ENCODE data around the gene ARL6IP5.

DNA sequence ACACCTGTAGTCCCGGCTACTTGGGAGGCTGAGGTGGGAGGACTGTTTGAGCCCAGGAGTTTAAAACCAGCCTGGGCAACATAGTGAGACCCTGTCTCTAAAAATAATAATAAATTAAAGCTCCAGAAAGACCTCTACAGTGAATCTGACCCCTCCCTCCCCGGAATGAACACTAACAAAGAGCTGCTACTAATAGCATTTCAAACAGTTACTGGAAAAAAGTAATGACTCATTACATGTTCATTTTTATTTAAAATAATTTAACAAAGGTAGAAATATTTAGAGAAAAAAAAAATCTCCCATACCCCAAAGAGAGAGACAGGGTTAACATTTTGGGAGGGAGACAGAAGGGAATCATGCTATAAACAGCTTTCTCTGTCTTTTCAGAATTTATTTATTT, 2.4 kb upstream of the ARL6IP5 start:
- TF ChIP-seq, protein P1, sequence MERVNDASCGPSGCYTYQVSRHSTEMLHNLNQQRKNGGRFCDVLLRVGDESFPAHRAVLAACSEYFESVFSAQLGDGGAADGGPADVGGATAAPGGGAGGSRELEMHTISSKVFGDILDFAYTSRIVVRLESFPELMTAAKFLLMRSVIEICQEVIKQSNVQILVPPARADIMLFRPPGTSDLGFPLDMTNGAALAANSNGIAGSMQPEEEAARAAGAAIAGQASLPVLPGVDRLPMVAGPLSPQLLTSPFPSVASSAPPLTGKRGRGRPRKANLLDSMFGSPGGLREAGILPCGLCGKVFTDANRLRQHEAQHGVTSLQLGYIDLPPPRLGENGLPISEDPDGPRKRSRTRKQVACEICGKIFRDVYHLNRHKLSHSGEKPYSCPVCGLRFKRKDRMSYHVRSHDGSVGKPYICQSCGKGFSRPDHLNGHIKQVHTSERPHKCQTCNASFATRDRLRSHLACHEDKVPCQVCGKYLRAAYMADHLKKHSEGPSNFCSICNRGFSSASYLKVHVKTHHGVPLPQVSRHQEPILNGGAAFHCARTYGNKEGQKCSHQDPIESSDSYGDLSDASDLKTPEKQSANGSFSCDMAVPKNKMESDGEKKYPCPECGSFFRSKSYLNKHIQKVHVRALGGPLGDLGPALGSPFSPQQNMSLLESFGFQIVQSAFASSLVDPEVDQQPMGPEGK (CRISPR knock-in tag; IDR thresholded peaks at IDR 0.05; ENCODE audit: borderline replicate concordance), result no peak
- TF ChIP-seq ZNF8 (CRISPR knock-in tag; IDR thresholded peaks at IDR 0.05) (no peak), ARNTL (CRISPR knock-in tag; IDR thresholded peaks at IDR 0.05; ENCODE audit: borderline replicate concordance, low read depth) (no peak), RARB (CRISPR knock-in tag; IDR thresholded peaks at IDR 0.05) (no peak), ZFP30 (CRISPR knock-in tag; IDR thresholded peaks at IDR 0.05) (no peak), OSR1 (CRISPR knock-in tag; IDR thresholded peaks at IDR 0.05) (no peak), ZNF70 (CRISPR knock-in tag; IDR thresholded peaks at IDR 0.05) (no peak), ZC3H10 (CRISPR knock-in tag; IDR thresholded peaks at IDR 0.05) (no peak)
- TF ChIP-seq, protein P2, sequence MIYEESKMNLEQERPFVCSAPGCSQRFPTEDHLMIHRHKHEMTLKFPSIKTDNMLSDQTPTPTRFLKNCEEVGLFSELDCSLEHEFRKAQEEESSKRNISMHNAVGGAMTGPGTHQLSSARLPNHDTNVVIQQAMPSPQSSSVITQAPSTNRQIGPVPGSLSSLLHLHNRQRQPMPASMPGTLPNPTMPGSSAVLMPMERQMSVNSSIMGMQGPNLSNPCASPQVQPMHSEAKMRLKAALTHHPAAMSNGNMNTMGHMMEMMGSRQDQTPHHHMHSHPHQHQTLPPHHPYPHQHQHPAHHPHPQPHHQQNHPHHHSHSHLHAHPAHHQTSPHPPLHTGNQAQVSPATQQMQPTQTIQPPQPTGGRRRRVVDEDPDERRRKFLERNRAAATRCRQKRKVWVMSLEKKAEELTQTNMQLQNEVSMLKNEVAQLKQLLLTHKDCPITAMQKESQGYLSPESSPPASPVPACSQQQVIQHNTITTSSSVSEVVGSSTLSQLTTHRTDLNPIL (CRISPR knock-in tag; IDR thresholded peaks at IDR 0.05; ENCODE audit: low read depth), result no peak
- TF ChIP-seq, protein P3, sequence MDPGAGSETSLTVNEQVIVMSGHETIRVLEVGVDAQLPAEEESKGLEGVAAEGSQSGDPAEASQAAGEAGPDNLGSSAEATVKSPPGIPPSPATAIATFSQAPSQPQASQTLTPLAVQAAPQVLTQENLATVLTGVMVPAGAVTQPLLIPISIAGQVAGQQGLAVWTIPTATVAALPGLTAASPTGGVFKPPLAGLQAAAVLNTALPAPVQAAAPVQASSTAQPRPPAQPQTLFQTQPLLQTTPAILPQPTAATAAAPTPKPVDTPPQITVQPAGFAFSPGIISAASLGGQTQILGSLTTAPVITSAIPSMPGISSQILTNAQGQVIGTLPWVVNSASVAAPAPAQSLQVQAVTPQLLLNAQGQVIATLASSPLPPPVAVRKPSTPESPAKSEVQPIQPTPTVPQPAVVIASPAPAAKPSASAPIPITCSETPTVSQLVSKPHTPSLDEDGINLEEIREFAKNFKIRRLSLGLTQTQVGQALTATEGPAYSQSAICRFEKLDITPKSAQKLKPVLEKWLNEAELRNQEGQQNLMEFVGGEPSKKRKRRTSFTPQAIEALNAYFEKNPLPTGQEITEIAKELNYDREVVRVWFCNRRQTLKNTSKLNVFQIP (CRISPR knock-in tag; IDR thresholded peaks at IDR 0.05; ENCODE audit: borderline replicate concordance, low read depth), result no peak

Measured in SK-N-SH treated with all-trans-retinoic acid at 6 μM for 48 hours (cell line).